Measurements from ENCODE around the gene LMX1A.

The LMX1A gene

DNA sequence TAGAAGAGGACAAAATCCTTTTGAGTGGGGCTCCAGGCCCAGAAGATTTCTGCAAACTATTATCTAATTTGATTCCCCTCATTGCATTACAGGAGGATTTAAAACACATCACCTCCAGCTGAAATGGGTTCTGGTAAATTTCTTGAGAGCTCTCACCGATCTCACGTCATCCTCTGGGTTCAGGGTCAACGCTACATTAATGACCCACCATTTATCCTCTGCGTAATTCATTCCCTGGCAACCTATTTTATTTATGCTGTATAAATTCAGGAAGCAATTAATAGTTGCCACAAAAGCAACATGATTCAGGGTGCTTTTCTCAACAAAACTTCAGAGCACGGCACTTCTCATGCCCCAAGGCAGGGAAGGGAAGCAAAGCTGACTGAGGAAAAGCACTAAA lies 38.9 kb downstream of the LMX1A start:
- DNase-seq = no peak

- DNase-seq = no peak
These were observed 40.3 kb downstream of the LMX1A start for GRCh38 chr1:165316153-165316772.

DNA sequence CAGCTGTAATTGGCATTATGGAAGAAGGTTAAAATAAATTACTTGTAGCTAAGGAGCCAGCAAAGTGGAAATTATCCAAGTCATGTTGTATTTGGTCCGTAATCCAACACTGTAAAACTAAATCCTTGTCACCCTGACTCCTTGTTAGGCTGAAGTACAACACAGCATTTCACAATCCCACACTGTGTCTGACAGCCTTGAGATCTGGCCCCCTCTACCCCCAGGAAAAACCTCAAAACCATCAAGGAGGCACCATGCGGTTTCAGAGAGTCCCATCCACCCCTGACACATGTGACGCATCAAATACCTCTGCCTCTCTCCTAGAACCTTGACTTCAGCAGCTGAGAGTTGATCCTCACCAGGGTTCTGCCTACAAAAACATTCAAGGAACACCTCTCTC lies 41.0 kb downstream of the LMX1A start:
- no peak for DNase-seq

DNA sequence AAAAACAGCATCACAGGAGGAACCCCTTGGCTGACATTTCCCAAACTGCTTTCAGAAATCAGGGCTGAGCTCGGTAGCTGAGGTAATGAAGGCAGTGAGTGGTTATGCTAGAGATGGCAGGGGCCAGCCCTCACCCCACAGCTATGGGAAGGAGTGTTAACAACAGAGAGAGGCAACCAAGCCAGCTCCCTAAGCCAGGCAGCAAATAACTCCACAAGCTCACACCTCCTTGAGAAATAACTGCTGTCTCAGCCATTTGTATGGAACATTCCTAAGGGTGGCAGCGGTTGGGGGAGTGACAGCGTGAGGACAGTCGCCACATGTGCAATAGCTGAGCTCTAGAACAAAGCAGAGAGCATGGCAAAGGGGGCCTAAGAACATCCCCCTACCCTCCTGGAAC lies 42.6 kb downstream of the LMX1A start:
- no peak for DNase-seq

DNA sequence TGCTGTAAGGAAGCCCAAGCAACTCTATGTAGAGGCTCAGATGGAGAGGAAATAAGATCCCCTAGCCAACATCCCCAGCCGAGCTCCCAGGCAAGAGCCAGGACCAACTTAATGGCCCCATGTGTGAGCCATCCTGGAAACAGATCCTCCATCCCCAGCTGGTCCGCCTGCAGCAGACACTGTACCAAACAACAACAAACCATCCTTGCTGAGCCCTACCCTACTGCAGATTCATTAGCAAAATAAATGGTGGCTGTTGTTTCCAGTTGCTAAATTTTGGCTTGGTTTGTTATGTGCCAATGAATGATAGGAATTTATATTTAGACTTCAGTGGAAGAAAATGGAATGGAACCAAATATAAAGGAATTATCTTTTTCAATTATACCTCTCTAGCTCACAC lies 43.9 kb downstream of the LMX1A start:
- no peak for DNase-seq

- DNase-seq = no peak
These were observed 49.7 kb downstream of the LMX1A start for GRCh38 chr1:165306543-165307434.

- no peak for DNase-seq
These were observed 53.1 kb downstream of the LMX1A start for GRCh38 chr1:165303386-165303785.

DNA sequence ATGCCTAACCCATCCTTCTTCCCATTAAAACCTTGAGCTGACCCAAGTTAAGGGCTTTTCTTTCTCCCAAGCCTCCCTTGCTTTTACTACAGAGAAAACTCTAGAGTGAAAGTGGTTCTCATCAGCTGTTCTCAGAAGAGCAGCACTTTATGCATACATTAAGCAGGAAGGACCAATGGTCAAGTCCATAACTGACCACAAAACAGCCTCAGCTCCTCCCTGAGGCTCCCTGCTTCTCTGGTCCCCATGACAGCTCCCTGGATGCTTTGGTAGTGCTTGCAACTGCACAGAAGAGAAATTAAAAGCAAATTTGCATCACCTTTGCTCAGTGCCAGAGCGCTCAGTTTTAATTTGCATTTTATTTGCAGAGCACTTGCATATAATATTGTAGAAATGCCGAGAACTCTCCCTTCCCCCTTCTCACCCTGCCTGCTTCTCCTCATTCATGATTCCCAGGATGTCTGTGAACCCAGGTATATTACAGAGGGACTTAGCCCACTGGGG lies 56.1 kb downstream of the LMX1A start:
- DNase-seq = no peak

- no peak for DNase-seq
These were observed 58.2 kb downstream of the LMX1A start for GRCh38 chr1:165298203-165298820.

DNA sequence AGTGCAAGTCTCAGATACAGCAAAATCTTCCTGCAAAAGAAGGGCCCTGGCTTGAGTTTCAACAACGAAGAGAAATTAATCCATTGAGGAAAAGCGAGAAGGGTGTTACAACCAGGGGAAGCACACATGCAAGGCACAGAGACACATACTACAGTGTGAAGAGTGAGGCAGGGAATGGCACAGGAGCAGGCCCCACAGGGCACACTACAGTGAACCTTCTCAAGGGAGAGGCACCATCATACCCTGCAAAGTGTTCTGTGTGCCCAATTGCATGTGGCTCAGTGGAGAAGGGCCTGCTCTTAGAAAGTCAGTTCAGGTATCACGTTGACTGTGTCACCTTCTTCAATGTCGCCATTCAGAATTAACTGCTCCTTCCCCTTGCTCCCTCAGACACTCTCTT lies 60.3 kb downstream of the LMX1A start:
- DNase-seq = no peak

DNA sequence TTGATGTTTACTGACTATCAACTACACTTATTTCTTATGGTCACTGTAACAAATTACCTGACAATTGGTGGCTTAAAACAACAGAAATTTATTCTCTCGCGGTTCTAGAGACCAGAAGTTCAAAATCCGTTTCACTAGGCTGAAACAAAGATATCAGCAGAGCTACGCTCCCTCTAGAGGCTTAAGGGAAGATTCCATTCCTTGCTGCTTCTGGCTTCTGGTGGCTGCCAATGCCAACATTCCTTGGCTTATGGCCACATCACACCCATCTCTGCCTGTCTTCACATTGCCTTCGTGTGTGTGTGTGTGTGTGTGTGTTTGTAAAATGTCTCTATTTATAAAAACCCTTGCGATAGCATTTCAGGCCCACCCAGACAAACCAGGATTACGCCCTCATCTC lies 66.4 kb downstream of the LMX1A start:
- no peak for DNase-seq

GRCh38 chr1:165289556-165289955 lies 67.0 kb downstream of the LMX1A start:
- DNase-seq = no peak

DNA sequence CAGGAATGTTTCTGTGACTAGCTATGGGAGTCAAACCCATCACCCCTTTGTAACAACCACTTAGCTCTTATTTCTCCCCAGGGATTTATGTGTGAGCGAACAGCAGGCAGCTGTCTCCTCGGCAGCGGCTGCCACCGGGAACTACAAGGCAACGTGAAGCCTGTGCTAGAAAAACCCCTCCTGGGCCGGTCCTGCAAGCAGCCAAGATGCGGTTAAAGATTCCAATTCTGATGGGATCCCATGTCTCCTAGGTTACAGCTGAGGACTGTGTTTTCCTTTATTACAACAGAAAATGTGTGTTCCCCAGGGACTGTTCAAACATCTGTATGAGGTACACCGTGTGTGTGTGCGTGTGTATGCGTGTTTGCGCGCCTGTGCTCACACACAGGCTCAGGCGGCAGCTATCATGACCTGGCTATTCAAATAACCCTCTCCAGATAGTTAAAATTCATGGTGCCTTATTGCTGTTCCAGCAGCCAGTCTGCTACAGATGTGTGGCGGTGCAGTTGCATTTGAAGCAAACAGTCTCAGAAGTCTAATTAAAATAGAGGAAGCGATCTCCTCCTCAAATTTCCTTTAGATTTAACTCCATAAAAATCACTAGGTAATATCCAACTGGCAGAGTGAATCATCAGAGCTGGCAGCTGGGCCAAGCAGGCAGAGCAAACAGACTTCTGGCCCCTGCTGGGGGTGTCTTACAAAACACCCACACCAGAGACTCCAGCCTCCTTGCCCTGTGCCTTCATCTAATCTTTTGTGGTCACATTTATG lies 68.0 kb downstream of the LMX1A start:
- no peak for DNase-seq

DNA sequence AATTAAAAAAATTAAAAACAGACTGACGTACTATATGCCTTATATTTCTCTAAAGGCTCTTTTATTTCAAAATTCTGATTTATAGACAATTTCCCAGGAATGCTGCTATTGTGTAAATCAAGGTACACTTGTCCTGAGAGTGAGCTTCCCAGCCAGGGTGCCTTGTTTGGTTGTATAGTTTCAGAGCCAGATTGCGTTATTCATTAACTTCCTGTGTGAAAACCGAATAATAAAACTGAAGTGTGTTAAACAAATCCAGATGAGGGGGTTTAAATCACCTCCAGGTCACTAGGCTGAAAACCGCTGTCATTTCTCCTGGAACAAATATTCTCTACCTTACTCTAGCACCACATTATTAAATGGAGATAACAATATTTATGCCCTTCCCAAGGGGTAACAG lies 68.7 kb downstream of the LMX1A start:
- no peak for DNase-seq

DNA sequence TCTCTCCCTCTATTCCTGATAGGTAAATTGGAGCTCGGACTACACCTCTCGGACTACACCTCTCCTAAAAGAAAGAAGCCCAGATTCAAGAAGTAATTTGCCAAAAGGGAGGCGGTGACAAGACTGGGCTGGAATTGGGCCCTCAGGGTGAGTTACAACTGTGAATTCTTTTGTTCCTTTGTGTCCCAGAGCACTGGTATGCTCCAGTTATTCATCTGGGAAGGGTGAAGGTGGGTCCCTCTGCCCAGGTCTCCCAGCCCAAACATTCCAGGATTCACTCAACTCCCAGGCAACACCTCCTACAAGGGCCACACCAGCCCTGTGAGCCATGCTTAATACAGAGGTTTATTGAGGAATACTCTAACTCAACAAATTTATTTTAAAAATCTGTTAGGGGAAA lies 69.2 kb downstream of the LMX1A start:
- DNase-seq = no peak

DNA sequence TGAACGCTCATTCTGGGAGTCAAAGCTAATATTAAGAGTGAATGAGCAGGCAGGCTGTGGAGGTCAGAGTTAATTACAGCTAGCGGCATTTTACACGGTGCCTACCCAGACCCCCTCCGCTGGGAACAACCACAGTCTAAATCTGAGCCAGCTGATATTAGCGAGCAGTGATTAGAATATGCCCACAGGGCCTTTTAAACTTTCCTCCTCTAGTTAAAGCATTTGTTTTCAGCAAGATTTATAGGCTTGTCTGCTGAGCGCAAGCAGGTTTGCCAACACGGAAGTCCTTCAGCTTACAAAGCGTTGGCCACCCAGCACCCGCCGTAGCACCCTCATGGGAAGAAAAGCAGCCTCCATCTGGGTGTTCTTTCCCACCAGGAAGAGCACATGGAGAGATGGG lies 72.1 kb downstream of the LMX1A start:
- DNase-seq = no peak

DNA sequence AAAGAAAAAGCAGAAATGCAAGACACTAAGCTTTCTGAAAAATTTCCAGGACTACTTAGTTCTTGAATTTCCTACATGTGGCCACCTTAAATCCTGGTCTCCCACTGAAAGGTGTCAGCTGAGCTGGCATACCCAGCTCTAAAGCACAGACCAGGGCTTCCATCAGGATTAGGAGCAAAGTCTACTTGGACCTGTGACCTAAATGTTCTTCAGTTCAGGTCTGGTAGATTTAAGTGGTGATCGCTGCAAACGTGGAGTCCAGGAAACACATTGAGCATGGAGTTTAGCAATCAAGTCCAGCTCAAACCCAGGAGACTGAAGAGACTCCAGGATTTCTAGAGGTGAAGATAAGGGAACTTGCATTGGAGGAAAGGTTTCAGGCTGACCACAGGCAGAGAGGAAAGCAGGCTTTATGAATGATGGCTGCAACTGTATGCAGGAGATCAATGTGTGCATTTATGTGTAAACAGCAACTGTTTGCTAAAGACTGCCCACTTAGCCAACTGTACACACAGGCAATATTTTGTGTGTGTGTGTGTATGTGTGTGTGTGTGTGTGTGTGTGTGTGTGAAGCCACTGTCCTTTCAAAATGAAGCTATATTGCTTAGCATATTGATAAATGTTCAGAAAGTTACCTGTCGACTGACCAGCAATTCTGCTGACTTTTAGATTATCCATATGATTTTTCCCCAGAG lies 75.2 kb downstream of the LMX1A start:
- no peak for DNase-seq

GRCh38 chr1:165279882-165280281 lies 76.6 kb downstream of the LMX1A start:
- DNase-seq = no peak

- DNase-seq = no peak
These were observed 80.2 kb downstream of the LMX1A start for GRCh38 chr1:165276314-165276713.

DNA sequence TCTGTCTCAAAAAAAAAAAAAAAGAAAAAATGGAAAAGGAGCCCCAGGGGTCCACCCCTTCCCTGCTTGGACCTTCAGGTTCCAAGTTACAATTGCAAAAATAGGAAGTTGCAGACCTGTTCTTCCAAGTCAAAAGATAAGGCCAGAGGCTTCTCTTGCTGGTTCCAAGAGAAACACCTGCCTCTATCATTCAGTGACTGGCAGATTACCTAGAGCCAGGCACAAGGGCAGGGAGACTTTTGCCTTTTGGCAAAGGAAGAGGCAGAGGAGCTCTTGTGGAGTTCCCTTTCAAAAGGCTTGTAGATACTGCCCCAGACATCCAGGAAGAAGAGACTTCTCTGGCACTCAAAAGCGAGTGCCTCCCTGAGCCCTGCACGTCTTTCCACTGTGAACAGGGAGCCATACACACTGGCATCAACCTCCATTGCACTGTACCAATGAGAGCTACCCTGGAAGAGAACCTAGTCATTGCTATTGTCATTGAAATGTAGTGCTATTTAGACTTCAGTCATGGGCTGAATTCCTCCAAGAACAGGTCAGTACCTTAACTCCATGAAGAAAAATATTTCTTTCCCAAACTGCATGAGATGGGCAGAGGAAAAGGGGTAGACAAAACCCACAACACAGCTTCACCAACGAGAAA lies 91.2 kb downstream of the LMX1A start:
- DNase-seq = no peak

DNA sequence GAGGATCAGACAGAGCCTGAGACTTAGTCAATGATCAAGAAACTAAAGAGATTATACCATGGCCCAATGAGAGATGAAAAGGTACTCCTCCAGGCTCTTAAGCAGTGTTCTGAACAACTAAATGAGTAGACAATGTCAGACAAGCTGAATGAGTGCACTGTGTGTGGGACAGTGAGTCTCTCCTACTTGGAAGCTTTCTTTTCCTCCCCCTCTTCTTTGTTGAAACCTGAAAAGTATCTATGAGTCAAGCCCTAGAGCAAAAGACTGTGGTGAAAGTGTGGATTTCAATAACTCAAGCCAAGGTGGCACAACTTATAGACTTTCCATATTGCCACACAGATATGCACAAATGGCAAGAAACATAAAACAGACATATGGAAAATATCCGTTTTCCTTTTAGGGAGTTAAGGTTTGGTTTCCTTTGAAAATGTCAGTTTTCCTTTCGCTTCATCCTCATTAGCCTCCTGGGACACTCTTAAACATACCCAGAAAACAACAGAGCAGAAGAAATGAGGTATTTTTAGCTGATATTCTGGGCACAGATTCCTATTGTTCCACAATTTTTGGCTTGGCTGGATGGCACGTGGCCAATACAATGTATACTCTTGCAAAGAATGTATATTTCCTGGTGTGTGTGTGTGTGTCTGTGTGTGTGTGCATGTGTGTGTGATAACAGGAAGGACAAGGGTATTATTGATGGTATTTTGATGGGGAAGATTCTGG lies 96.6 kb downstream of the LMX1A start:
- no peak for DNase-seq

Measured in AML-193 (cell line).